Gastrocnemius medialis (tissue), 4 donors: ENCODE data around the gene BANP. TPM values are rescaled to one million over a fixed set of nuclear protein-coding genes. Genes with fewer than 3 reads are reported as not detected.

Experiments used
- ATAC-seq, 2 donors: fragments of 150-250 bp; one replicate each; pipeline ENCODE4 v1.9.1; 2016
- DNase-seq, 2 donors: peaks; one replicate each; pipeline ENCODE4 v3.0.0-alpha.2; 2019
- H3K27ac ChIP-seq, 4 donors: fragments of 200-600 bp; sonication (generic); 1 replicate in 1 of 4; 2 replicates in 3 of 4; pipeline ENCODE4 v1.5.1; 2016 to 2018; ENCODE audit warnings: mild to moderate bottlenecking in 2 of 4, moderate library complexity in 1 of 4
- H3K27me3 ChIP-seq, 3 donors: fragments of 200-600 bp; sonication (generic) in 2 of 3; 1 replicate in 1 of 3; 2 replicates in 2 of 3; pipeline versions ENCODE4 v1.5.1 to v1.6.0; 2016 to 2019; ENCODE audit warnings: mild to moderate bottlenecking in 1 of 3, moderate library complexity in 1 of 3
- H3K36me3 ChIP-seq, 2 donors: fragments of 200-600 bp; sonication (generic) in 1 of 2; one replicate each; pipeline ENCODE4 v1.5.1; 2017 to 2018
- H3K4me1 ChIP-seq, 2 donors: fragments of 200-600 bp; sonication (generic) in 1 of 2; one replicate each; pipeline ENCODE4 v1.5.1; 2016 to 2017; ENCODE audit warnings: mild to moderate bottlenecking in 2 of 2
- H3K4me3 ChIP-seq, 4 donors: fragments of 200-600 bp; sonication (generic) in 3 of 4; 1 replicate in 1 of 4; 2 replicates in 3 of 4; pipeline ENCODE4 v1.5.1; 2016 to 2019; ENCODE audit warnings: mild to moderate bottlenecking in 2 of 4
- H3K9me3 ChIP-seq, 3 donors: fragments of 200-600 bp; sonication (generic) in 2 of 3; 1 replicate in 1 of 3; 2 replicates in 2 of 3; pipeline ENCODE4 v1.5.1; 2016 to 2019
- CTCF ChIP-seq, 5 experiments: fragments of 450-650 bp in 3 of 5; fragments of 200-600 bp in 2 of 5; sonication (generic) in 2 of 5; IDR thresholded peaks in 4 of 5; conservative IDR thresholded peaks in 1 of 5; 1 replicate in 4 of 5; 2 replicates in 1 of 5; pipeline ENCODE4 v1.5.1; 2016 to 2019; ENCODE audit warnings: antibody characterized with exemption in 5 of 5, mild to moderate bottlenecking in 3 of 5, moderate library complexity in 3 of 5
- POLR2A ChIP-seq, 2 donors: fragments of 450-650 bp; IDR thresholded peaks; one replicate each; pipeline ENCODE4 v1.6.1; 2017; ENCODE audit warnings: antibody characterized with exemption in 2 of 2, mild to moderate bottlenecking in 2 of 2, moderate library complexity in 2 of 2
- in situ Hi-C, 4 donors: fragments of 200-750 bp; cut with MboI; loops; one replicate each; pipeline versions ENCODE4 v1.15.0 to v1.8.0; 2017; ENCODE audit warnings: low sequenced_read_pairs in 4 of 4
- intact Hi-C: fragments of 100-400 bp; cut with DNase I; formaldehyde crosslinking; loops from one replicate; pipeline ENCODE4 v1.15.1; 2023; ENCODE audit warnings: low total_unique reads
- total RNA-seq, 4 donors: library from RNA; depleted of rRNA; stranded (reverse); fragments of >200 nt; gene quantifications; one replicate each; pipeline versions ENCODE4 v1.1.0 to v1.2.3, GENCODE V29; 2016

Gene BANP
- total RNA-seq, 4 donors from 2014 or later = 7.0 to 20.6 (median 16.1) TPM

- H3K27ac ChIP-seq = no peak overlapping the region
- no peaks in the 10 kb centered on the region for H3K9me3 ChIP-seq
- ATAC-seq = no peak
- peaks cover 0 to 13% of the 10 kb centered on the region in 2 donors for H3K36me3 ChIP-seq
- H3K27me3 ChIP-seq = no peaks in the 10 kb centered on the region
- intact Hi-C loops = no loop called here
- TF ChIP-seq POLR2A (IDR thresholded peaks at IDR 0.05) (no peak), CTCF (IDR thresholded peaks at IDR 0.05 in 4 of 5, conservative IDR thresholded peaks at IDR 0.05 in 1 of 5) (no peak)
- in situ Hi-C loops = no loop called here
- no peaks in the 10 kb centered on the region for H3K4me1 ChIP-seq
- no peak overlapping the region for H3K4me3 ChIP-seq
- DNase-seq = no peak
These were observed 94.6 kb downstream of the BANP start for GRCh38 chr16:88045820-88046303.

GRCh38 chr16:88047462-88047861 is 96.2 kb downstream of the BANP start:
- H3K4me3 ChIP-seq = no peak overlapping the region
- no peak overlapping the region for H3K27ac ChIP-seq
- no peaks in the 10 kb centered on the region for H3K27me3 ChIP-seq
- no peaks in the 10 kb centered on the region for H3K9me3 ChIP-seq
- ATAC-seq = no peak
- intact Hi-C loops = no loop called here
- H3K36me3 ChIP-seq = peaks cover 0 to 13% of the 10 kb centered on the region in 2 donors
- in situ Hi-C loops = no loop called here
- no peak for DNase-seq
- no peaks in the 10 kb centered on the region for H3K4me1 ChIP-seq
- TF ChIP-seq CTCF (IDR thresholded peaks at IDR 0.05 in 4 of 5, conservative IDR thresholded peaks at IDR 0.05 in 1 of 5) = no peak
- no peak for TF ChIP-seq POLR2A (IDR thresholded peaks at IDR 0.05)

- DNase-seq = no peak
- no peak for ATAC-seq
- intact Hi-C loops (no loop called here), in situ Hi-C loops (no loop called here)
- Histone ChIP-seq H3K4me1 (no peaks in the 10 kb centered on the region), H3K36me3 (peaks cover 0 to 13% of the 10 kb centered on the region in 2 donors), H3K27me3 (no peaks in the 10 kb centered on the region), H3K27ac (no peak overlapping the region), H3K9me3 (no peaks in the 10 kb centered on the region), H3K4me3 (no peak overlapping the region)
- no peak for TF ChIP-seq POLR2A (IDR thresholded peaks at IDR 0.05)
- TF ChIP-seq CTCF (IDR thresholded peaks at IDR 0.05 in 4 of 5, conservative IDR thresholded peaks at IDR 0.05 in 1 of 5) = no peak
These were observed 97.8 kb downstream of the BANP start for GRCh38 chr16:88048985-88049384.

- intact Hi-C loops (no loop called here), in situ Hi-C loops (no loop called here)
- ATAC-seq = no peak
- no peak for TF ChIP-seq POLR2A (IDR thresholded peaks at IDR 0.05)
- TF ChIP-seq CTCF (IDR thresholded peaks at IDR 0.05 in 4 of 5, conservative IDR thresholded peaks at IDR 0.05 in 1 of 5) = no peak
- Histone ChIP-seq H3K27me3 (no peaks in the 10 kb centered on the region), H3K4me1 (no peaks in the 10 kb centered on the region), H3K9me3 (no peaks in the 10 kb centered on the region), H3K4me3 (no peak overlapping the region), H3K36me3 (peaks cover 0 to 13% of the 10 kb centered on the region in 2 donors), H3K27ac (no peak overlapping the region)
- DNase-seq = no peak
These were observed 98.6 kb downstream of the BANP start for GRCh38 chr16:88049561-88050545.
